Stimulated activated CD8-positive, alpha-beta memory T cell treated with anti-CD3 and anti-CD28 coated beads, Interleukin-2, amount 100 ng/mL, for 48 hours (primary cell): ENCODE results near the gene ENDOU.

Source experiments
- DNase-seq, 2 donors: peaks; one replicate each; pipeline ENCODE4 v3.0.0-alpha.2; 2020; ENCODE audit warnings: low read depth in 2 of 2

The ENDOU gene

DNA sequence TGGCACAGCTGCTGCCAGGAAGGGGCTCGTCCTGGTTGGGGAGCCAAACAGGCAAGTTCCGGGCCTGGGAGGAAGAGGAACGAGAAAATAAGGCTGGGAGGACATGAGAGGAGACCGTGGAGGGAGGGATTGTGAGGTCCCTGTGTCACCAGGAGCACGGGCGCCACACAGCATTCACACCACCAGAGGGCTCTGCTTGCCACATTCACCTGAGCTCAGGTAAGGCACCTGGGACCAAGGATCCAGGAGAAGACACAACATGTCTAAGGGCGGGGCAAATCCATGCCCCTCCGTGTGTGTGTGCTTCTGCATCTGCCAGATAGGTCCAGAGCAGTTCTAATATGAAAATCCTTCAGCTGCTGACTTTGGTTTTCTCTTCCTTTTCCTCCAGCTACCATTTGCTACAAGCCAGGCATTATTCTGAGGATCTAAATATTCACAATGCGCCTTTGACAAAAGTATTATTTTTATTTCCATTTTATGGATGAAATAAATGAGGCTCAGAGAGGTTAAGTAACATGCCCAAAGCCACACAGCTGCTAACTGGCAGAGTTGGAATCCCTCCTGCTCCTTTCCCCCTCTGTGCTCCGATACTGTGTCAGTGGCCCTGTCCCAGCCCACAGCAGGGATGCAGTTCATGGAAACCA is 18.8 kb upstream of the ENDOU start:
- DNase-seq = no peak

DNA sequence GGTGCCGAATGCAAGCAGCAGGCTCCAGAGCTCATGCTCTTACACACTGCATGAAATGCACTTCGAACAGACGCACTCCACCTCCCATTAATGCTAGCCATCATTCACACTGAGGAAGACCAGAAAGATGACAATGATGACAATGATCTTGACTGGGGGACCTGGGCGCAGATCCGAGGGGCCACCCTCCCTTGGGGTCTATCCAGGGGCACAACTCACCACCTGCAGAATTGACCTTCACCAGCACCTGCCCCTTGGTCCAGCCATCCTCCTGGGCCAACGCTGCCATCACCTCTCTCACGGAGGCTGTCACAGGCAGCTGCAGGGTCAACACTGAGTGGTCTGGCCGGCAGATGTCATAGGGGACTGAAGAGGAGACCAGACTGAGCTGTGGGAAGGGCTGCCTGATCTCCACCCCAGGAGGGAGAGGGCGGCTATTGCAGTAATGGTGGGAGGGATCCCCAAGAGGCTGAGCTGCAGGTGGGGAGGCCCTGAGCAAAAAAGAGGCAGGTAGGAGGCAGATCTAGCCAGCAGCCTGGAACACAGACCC is 18.1 kb upstream of the ENDOU start:
- no peak for DNase-seq

DNA sequence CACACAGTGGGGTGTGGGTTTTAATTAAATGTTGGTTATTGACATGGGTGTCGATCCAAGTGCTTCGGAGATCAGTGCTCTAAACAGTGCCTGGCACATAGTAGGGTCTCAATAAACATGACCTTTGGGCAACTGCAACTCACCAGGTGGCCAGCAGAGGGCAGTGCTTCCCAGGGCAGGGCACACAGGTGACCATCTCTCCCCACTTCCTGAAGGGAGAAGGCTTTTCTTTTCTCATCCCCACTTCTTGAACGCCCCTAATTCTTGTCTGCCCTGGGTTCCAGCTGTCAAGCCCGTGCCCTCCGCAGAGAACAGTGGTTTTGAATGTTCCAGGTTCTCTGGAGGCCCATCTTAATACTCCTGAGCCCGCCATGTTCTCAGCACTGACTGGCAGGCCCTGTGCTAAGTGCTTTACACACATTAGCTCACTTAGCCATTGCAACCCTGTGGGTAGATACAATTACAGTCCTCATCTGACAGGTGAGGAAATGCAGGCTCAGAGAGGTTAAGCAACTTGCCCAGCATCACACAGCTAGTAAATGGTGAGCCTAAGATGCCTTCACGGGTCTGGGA is 17.0 kb upstream of the ENDOU start:
- peak; percentile 57 to 66 for DNase-seq

DNA sequence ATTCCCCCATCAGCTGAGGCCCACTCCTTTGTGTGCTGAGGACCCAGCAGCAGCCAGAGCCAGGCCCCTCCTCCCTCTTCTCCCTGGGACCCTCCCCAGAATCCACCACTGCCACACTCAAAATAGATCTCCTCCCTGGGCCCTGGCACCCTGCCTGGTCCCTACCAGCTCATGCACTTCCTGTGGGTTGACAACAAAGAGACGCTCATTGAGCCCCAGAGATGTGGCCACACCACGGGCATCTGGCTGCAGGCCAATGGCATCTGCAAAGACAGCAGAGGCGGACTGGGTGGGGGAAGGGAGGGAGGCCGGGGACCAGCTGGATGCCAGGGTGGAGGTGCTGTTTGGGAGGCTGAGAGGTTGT is 16.0 kb upstream of the ENDOU start:
- peak; percentile 27 to 28 for DNase-seq

DNA sequence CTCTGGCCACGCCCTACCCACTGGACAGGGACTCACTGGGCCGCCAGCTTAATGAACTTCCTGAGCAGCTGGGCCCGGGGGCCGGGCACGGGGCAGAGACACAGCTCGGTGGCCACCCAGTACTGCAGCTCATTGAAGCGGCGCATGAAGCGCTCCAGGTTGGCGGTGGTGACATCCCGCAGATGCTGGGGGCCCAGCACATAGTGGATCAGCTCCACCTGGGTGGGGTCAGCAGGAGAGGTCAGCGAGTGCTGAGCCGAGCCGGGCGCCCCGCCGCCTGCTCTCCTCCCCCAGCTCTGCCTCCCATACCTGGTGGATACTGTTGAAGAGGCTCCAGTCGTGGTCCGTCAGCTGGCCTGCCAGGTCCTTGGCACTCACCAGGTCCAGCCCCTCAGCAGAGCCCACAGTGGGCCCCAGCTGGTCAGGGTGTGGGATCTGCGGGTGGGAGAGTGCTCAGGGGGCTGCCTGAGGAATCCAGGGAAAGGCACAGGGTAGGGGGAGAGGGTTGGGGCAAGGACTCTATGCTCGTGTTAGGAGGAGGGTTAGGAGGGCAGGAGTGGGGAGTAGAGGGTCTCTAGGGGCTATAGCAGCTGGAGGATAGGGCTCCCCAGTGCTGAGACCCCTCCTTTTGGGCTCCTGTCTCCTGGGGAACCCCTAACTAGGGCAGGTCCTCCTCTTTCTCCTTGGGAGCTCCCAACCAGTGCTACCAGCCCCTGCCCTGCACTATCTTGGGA is 15.5 kb upstream of the ENDOU start:
- DNase-seq = no peak

DNA sequence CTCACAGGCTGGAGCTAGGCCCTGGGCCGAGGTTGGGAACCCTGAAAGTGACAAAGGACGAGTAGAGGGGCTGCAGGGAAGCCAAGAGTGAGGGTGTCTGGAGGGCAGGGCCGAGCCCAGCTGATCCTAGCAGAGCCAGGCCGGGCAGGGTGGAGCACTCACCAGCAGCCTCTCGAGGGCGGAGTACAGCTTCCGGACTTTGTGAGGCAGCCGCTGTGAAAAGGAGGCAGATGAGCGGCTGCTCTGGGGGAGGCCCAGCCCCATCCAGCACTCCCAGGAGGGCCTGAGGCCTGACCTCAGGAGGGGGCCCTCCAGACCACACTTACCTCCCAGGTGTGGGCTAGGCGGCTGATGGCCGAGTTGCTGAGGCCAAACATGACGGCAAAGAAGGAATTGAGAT is 14.7 kb upstream of the ENDOU start:
- no peak for DNase-seq

DNA sequence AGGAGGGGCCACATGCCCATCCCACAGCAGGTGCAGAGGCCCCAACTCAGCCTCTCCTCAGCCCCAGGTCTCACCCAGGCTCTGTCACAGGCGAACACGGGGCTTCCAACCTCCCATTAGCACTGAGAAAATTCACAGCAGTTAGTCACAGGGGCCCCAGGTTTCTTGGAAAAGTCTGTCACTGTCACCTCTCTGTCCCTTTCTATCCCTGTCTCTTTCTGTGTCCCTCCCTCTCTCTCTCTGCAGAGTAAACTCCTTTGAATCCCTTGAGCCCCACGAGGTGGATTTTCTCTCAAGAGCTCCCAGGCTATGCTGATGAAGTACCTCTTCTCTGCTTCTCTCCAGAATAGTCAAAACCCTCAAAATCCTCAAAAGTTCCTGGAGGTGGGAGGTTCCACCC is 14.0 kb upstream of the ENDOU start:
- no peak for DNase-seq

DNA sequence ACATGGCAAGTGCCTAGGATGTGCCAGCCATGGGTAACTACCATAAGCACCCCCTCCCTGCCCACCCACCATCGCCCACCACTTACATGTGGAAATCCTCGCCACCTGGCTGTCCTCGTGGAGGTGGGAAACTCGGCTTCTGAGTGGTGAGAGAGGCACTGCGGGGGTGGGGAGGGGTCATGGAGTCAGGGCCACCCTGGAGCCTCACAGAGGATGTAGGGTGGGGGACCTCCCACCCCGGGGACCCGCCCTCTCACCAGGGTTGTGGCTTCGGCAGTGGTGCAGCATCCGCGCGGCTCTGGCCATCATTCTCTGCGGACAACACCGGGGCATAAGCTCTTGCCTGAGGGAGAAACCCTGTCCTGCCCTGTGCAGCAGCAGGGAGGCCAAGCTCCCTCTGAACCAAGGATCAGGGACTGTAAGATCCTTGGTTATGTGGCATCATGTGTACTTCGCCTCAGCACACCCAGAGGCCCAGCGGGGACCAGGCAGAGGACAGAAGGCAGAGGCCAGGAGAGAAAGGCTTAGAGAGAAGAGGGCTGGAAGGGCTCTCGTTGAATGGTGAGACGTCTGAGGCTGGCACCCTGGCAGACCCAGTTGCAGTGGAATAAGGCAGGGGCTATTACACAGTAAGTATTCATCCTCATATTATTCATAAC is 12.8 kb upstream of the ENDOU start:
- no peak for DNase-seq

DNA sequence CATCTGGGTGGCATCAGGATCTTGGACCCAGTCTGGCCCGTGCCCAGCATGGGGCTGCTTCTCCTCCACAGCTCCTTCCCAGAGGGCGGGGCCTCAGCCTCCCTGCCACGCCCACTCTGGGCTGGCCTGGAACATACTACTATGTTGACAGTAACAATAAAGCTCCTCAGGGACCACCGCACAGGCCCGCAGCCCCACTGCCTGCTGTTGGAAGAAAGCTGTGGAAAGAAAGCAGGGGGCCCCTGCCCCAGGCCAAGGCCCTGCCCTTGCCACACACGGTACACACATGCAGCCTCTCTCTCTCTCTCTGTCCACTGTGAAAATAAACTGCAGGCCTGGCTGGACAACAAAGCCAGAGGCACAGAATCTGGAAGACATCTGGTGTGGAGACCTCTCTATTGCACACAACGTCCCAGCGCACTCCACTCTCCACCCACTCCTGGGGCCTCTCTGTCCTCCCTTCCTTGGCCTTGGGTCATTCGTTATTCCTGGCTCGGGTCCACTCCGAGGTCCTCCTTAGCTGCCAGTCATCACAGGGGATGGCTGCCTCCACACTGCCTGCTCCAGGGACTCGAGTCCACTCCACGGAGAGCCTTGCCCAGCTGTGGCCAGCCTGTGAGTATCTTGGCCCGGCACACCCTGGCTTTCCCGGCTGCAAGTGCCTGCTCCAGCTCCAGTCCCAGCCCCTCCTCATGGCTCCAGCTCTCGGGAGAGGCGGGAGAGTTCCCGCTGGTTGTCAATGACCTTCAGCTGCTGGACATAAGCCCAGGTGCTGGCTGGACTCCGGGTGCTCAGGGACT is 11.8 kb upstream of the ENDOU start:
- no peak for DNase-seq

DNA sequence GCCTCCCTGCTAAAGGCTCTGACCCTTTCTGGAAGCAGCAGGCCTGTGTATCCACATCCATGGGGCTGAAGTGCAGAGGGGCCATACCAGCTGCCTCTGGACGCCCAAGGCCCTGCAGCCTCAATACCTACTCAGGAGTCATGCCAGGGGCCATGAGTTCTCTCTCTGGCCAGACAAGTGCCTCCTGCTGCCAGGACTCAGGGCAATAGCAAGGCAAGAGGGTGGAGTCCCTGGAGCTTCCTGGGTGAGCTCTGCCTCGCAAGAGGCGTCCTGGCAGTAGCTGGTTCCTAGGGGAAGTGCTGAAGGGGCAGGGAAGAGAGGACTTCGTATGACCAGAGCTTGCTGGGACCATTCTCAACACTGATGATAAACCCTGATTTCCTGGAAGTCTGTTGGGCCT is 10.9 kb upstream of the ENDOU start:
- no peak for DNase-seq

DNA sequence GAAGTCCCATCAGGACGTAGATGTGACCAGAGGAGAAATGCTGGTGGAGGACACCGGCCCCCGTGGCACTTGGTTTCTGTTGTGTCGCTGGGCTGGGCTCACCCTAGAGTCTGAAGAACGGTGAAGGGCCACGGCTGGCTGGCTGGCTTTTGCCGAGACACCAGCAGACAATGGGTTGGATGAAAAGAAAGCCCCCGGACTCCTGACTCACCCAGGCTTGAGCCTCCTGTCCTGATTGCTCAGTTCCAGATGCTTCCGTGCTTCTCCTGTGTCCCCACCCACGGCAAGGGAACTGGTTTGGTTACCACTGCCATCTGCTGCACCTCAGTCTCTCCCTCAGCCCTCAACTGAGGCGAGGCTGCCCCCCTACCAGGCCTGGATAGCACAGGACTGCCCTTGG is 10.4 kb upstream of the ENDOU start:
- DNase-seq = no peak

DNA sequence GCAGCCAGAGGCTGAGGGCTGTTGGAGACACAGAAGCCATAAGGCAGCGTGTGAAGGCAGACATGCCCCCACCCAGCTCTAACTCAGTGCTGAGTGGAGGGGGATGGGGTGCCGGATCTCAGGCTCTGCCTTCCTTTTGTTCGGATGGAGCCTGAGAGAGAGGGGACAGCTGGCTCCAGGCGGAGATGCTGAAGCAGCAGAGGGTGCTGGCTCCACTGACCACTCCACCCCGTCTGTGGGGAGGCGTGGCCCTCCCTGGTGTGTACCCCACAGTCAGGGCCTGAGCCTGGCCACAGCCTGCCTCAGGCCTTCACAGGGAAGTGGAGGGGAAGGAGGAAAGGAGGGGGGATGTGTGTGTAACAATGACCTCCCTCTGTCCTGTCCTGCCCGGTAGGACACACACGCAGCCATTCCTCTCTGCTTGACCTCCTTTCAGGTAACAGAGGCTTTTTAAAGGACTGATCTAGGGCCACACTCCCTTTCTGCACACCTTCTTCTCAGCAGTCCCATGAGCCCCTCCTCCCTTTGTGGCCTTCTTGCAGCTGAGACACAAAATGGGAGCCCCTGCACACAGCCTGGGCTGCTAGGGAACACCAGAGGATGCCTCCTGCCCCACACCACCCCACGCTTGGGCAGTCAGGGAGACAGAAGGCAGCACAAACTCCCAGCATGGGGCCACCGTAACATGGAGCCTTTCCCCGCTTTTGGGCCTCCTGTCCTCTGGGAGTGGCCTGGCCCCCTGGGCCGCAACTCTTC is 9.6 kb upstream of the ENDOU start:
- no peak for DNase-seq

DNA sequence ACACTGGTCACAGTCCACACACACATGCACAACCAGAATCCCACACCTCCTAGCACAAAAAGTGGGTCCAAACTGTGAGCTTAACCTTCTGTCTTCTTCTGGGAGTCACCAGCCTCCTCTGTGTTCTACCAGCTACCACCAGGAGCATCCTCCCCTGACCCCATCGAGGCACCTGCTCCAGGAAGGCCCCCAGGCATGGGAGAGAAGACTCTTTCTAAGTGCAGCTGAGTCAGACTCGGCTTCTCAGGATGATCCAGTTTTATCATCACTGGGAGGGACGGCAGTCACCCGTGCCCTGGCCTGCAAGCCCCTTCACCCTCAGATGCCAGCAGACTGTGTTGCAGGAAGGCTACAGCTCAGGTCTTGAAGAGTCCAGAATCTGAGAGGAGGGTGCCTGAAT is 7.9 kb upstream of the ENDOU start:
- no peak for DNase-seq

DNA sequence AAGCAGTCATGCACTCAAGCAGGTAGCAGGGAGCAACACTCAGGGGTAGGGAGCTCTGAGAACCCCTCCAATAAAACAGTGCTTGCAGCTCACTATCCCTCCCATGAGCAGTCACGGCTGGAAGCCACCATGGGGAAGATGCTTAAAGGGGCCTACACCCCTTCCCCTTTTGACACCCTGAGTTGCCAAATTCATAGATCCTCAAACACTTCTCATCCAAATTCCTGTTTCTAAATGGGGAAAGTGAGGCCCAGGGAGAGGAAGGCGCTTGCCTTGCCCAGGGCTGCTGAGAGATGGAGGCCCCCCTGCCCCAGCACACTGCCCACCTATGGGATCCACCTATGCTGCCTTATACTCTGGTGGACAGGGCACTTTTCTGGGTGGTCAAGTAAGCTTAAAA is 7.2 kb upstream of the ENDOU start:
- no peak for DNase-seq

DNA sequence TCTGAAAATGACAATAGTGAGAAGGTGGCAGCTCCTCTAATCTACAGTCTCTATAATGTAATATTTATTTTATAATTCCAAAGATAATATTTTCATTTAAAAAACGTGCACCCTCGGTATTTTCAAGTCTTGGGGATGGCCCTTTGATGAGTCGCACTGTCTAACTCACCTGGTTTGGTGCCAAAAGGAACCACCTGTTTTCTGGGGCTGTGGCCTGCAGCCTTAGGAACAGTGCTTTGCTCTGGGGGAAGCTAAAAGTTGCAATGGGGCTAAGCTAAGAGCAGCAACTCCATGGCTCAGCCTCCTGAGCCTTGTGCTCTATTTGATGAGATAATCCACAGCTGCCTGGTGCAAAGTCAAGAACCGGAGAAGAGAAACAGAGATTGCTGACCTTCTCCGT is 6.4 kb upstream of the ENDOU start:
- no peak for DNase-seq

DNA sequence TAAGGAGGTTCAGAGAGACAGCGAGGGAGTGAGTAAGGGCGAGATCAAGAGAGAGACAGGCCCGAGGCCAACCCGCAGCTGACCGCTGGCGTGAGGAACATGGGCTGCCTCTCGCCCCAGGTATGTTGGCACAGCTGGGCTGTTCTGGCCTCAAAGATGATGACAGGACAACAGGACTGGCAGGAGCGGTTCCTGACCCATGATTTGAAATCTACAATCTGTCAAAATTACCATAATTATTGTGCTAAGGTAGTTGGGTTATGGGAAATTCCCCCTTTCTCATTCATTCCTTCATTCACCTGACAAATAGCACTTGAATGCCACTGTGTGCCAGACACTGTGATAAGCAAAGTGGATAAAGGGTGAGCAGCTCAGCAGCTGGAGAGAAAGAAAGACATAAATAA is 5.1 kb upstream of the ENDOU start:
- DNase-seq = no peak

DNA sequence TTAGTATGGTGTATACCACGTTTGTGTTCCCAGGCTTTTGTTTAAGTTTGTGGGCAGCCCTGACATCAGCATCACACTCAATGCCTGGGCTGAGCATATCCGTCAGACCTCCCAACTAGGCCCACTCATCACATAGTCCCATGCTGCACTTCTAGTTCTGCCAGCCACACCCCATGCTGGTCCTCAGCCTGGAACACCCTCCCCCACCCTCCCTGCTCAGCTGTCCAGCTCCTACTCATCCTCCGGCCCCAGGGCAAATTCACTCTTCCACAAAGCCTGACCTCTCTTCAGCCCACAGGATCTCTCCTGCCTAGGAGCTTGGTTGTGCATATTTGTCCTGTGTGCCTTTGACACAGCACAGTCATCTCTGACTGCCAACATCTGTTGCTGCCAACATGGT is 3.9 kb upstream of the ENDOU start:
- no peak for DNase-seq

DNA sequence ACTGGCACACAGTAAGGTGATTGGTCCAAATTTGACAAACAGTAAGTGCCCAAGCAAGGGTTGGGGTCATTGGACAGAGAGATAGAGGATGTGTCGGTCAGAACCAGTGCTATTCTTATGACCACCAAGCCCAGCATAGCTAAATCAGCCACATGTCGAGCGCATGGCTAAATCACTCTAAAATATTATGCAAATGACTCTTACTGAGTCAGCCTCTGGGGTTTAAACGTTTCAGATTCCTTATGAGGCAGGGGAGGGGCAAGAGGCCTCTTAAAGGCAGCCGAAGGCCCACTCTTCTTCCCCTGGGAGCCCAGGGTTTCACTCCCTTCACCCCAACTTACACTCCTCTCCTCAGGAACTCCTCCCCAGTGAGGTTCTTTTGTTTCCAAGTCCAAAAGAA is 603 bp upstream of the ENDOU start:
- DNase-seq = no peak

DNA sequence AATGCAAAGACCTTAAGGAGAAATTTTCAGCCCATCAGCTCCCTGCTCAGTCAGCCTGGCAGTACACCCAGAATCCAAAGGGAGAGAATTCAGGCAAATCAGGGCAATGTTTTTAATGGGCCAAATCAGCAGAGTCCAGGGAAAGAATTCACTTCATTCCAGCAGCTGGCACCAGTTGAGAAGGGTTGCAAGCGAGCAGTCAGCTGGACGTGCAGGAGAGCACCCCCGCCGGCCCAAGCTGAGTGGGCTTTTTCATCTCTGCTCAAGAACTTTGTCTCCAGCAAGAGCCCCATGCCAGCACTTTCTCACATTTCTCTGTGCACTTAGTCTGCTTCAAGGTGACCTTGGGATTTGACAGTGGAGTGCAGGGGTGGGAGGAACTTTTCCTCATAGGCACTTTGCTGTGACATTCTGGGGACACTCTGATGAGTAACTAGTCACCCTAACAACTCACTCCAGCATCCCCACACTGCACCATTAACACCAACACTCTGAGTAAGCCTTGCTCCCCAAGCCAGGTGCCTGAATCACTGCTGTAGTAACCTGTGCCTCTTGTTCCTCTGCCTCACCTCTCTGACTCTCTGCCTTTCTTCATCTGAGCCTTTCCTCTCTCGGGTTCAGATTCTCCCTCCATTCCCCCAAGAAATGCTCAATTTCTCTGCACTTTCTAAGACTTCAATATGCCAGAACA is 2.2 kb downstream of the ENDOU start:
- DNase-seq = no peak

DNA sequence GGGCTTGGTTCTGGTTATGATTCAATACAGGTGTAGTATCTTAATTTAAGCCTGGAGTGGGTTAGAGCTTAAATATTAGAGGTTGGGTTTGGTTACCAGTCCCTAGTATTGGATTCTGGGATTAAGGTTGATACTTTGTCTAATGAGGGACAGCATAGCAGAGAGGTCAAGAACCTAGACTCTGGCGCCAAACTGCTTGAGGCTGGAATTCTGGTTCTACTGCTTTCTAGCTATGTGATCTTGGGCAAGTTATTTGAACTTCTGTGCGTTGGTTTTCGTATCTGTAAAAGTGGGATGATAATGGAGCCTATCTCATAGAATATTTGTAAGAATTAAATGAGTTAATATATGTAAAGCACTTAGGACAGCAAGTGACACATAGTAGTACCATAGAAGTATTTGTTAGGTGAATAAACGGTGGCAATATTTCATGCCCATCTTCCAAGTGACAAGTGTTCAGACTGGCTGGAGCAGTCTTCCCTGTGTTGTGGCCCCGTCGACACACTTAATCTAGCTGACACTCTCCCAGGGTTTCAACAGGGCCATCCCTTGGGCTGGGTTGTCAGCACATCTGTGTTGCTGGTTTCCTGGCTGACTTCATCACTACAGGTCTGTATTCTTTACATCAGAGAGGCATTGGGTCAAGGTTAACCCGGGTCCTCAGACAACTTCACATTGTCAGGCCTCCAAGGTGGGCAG is 3.0 kb downstream of the ENDOU start:
- DNase-seq = no peak
